Ascending aorta (tissue), 2 donors: ENCODE data around the gene XKR3. TPM values are rescaled to one million over a fixed set of nuclear protein-coding genes. Genes with fewer than 3 reads are reported as not detected.
"Not testable (repeated sequence)": the region's sequence is repeated elsewhere in the genome, so short reads cannot be mapped to it uniquely, and the experiment has no call there.

Experiments used
- DNase-seq, 2 donors: peaks; one replicate each; pipeline ENCODE4 v3.0.0-alpha.2; 2019; ENCODE audit warnings: low spot score in 2 of 2
- H3K27ac ChIP-seq, 2 donors: fragments of 200-600 bp; sonication (generic); one replicate each; pipeline ENCODE4 v1.5.1; 2016 to 2017; ENCODE audit warnings: mild to moderate bottlenecking in 1 of 2
- H3K27me3 ChIP-seq: fragments of 200-600 bp; sonication (generic); one replicate; pipeline ENCODE4 v1.5.1; 2017
- H3K36me3 ChIP-seq, 2 donors: fragments of 200-600 bp; sonication (generic); one replicate each; pipeline ENCODE4 v1.5.1; 2016
- H3K4me1 ChIP-seq, 2 donors: fragments of 200-600 bp; sonication (generic); one replicate each; pipeline ENCODE4 v1.5.1; 2016 to 2017; ENCODE audit warnings: mild to moderate bottlenecking in 1 of 2
- H3K4me3 ChIP-seq, 2 donors: fragments of 200-600 bp; sonication (generic); one replicate each; pipeline ENCODE4 v1.5.1; 2016 to 2017; ENCODE audit warnings: mild to moderate bottlenecking in 1 of 2
- H3K9me3 ChIP-seq, 2 donors: fragments of 200-600 bp; sonication (generic); one replicate each; pipeline ENCODE4 v1.5.1; 2016
- intact Hi-C: fragments of 100-400 bp; cut with DNase I; formaldehyde crosslinking; loops from one replicate; pipeline ENCODE4 v1.15.1; 2023
- total RNA-seq: library from RNA; depleted of rRNA; stranded (reverse); fragments of >200 nt; gene quantifications from one replicate; pipeline ENCODE4 v1.1.0, GENCODE V29; 2016

XKR3 gene
- total RNA-seq, 1 donor from 2014 or later, result not detected

DNA sequence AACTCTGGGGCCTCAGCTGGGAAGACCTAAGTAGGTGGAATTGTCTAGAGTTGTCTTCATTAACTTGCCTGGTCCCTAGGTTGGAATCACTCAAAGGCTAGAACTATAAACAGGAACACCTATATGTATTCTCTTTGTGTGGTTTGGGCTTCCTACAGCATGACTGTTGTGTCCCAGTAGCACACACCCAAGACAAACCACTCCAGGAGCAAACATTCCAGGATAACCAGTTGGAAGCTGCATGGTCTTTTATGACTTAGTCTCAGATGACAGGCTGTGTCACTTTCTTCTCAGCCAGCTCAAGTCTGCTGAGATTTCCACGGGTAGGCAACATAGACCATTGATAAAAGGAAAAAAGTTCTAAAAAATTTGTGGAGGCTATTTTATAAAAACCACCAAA is 90.9 kb downstream of the XKR3 start:
- H3K27me3 ChIP-seq, intact Hi-C loops, H3K9me3 ChIP-seq, DNase-seq, H3K4me3 ChIP-seq, H3K4me1 ChIP-seq, H3K36me3 ChIP-seq, H3K27ac ChIP-seq: not testable (repeated sequence)

Other genes with a start within 250 kb of the XKR3 start
- gene CCT8L2, start 232.6 kb downstream of the XKR3 start, total RNA-seq, result not detected
- gene GAB4, start 182.8 kb upstream of the XKR3 start, total RNA-seq, result not detected